Fibroblast of lung (primary cell): ENCODE data around the gene NOL4L. TPM values are rescaled to one million over a fixed set of nuclear protein-coding genes. Genes with fewer than 3 reads are reported as not detected.

ENCODE experiments used
- DNase-seq, 2 donors: peaks; one replicate each; pipeline versions ENCODE4 v3.0.0 to v3.0.0-alpha.2; 2010; ENCODE audit warnings: low read depth in 2 of 2
- H2AFZ ChIP-seq: 2 replicates; pipeline ENCODE4 v1.5.1; 2012; ENCODE audit warnings: low read length, control low read depth, inconsistent platforms
- H3K27ac ChIP-seq: 2 replicates; pipeline ENCODE4 v1.5.1; 2011; ENCODE audit warnings: low read length, control low read depth; ENCODE audit not compliant: insufficient read depth
- H3K27me3 ChIP-seq: 2 replicates; pipeline ENCODE4 v1.5.1; 2011; ENCODE audit warnings: mild to moderate bottlenecking, low read length; ENCODE audit not compliant: control insufficient read depth, insufficient read depth
- H3K36me3 ChIP-seq: 2 replicates; pipeline ENCODE4 v1.5.1; 2011; ENCODE audit warnings: low read length; ENCODE audit not compliant: control insufficient read depth, insufficient read depth
- H3K4me1 ChIP-seq: 2 replicates; pipeline ENCODE4 v1.5.1; 2011; ENCODE audit warnings: low read length; ENCODE audit not compliant: control insufficient read depth, insufficient read depth; ENCODE audit errors: extremely low read depth
- H3K4me2 ChIP-seq: 2 replicates; pipeline ENCODE4 v1.5.1; 2011; ENCODE audit warnings: low read length, control low read depth; ENCODE audit not compliant: insufficient read depth; ENCODE audit errors: extremely low read depth
- H3K4me3 ChIP-seq, 4 experiments: fragments of 200-600 bp in 1 of 4; sonication (generic) in 1 of 4; replicated peaks in 1 of 4; 2 replicates each; pipeline ENCODE4 v1.5.1; 2011 to 2016; ENCODE audit warnings: low read length in 4 of 4, low read depth in 3 of 4, mild to moderate bottlenecking in 3 of 4, control low read depth in 2 of 4, inconsistent platforms in 1 of 4, mixed read lengths in 1 of 4; ENCODE audit not compliant: insufficient read depth in 1 of 4; ENCODE audit errors: control extremely low read depth in 1 of 4
- H3K79me2 ChIP-seq: 2 replicates; pipeline ENCODE4 v1.5.1; 2012; ENCODE audit warnings: mild to moderate bottlenecking, low read length, inconsistent platforms; ENCODE audit not compliant: control insufficient read depth, insufficient read depth
- H3K9ac ChIP-seq: 2 replicates; pipeline ENCODE4 v1.5.1; 2011; ENCODE audit warnings: mild to moderate bottlenecking, low read length, control low read depth; ENCODE audit not compliant: insufficient read depth
- H3K9me3 ChIP-seq: 2 replicates; pipeline ENCODE4 v1.5.1; 2012; ENCODE audit warnings: low read depth, low read length; ENCODE audit not compliant: control insufficient read depth, insufficient read depth
- H4K20me1 ChIP-seq: 2 replicates; pipeline ENCODE4 v1.5.1; 2011; ENCODE audit warnings: low read length; ENCODE audit not compliant: control insufficient read depth, insufficient read depth; ENCODE audit errors: extremely low read depth
- CTCF ChIP-seq, 2 donors: IDR thresholded peaks in 1 of 2; conservative IDR thresholded peaks in 1 of 2; 1 replicate in 1 of 2; 2 replicates in 1 of 2; pipeline ENCODE4 v1.5.1; 2011 to 2012; ENCODE audit warnings: low read length in 2 of 2, control low read depth in 1 of 2, inconsistent platforms in 1 of 2, low read depth in 1 of 2, mild to moderate bottlenecking in 1 of 2
- EZH2 ChIP-seq: IDR thresholded peaks from 2 replicates; pipeline ENCODE4 v1.5.1; 2012; ENCODE audit warnings: low read length, control low read depth, mild to moderate bottlenecking; ENCODE audit errors: missing control alignments
- polyA plus RNA-seq, 2 donors: library from polyadenylated mRNA; depleted of rRNA in 1 of 2; stranded (reverse) in 1 of 2; unstranded in 1 of 2; fragments of >200 nt; gene quantifications; 2 replicates each; pipeline ENCODE4 v1.2.1, GENCODE V29; 2011 to 2012; ENCODE audit warnings: missing spikeins in 1 of 2
- total RNA-seq: library from RNA; depleted of rRNA; stranded (reverse); fragments of >200 nt; gene quantifications from 2 replicates; pipeline ENCODE4 v1.2.1, GENCODE V29; 2014

The NOL4L gene
- total and polyA plus RNA-seq, 2 donors (not counting 1 experiment from before 2014, with no cell fraction given) = 3.2 to 4.0 TPM

- no peak overlapping the region for H3K4me2 ChIP-seq
- no peaks in the 10 kb centered on the region for H3K9me3 ChIP-seq
- no peaks in the 10 kb centered on the region for H4K20me1 ChIP-seq
- TF ChIP-seq EZH2 (no peak), CTCF (conservative IDR thresholded peaks at IDR 0.05 in 1 of 2, IDR thresholded peaks at IDR 0.05 in 1 of 2; ENCODE audit: low read depth in 1 of 2, low read length in 2 of 2) (no peak)
- no peaks in the 10 kb centered on the region for H3K36me3 ChIP-seq
- no peak overlapping the region for H3K27ac ChIP-seq
- no peaks in the 10 kb centered on the region for H3K27me3 ChIP-seq
- no peak for DNase-seq
- H3K79me2 ChIP-seq = no peaks in the 10 kb centered on the region
- H3K4me3 ChIP-seq = no peak overlapping the region
- no peak overlapping the region for H3K9ac ChIP-seq
- H2AFZ ChIP-seq = no peak overlapping the region
- peaks cover 7% of the 10 kb centered on the region for H3K4me1 ChIP-seq
Observed at GRCh38 chr20:32576560-32576959, 8.6 kb downstream of the NOL4L start.

- Histone ChIP-seq H3K36me3 (no peaks in the 10 kb centered on the region), H4K20me1 (no peaks in the 10 kb centered on the region), H3K79me2 (no peaks in the 10 kb centered on the region), H3K4me1 (peaks cover 7% of the 10 kb centered on the region), H3K27ac (no peak overlapping the region), H3K9ac (no peak overlapping the region), H3K9me3 (no peaks in the 10 kb centered on the region), H2AFZ (no peak overlapping the region), H3K4me2 (no peak overlapping the region), H3K27me3 (no peaks in the 10 kb centered on the region), H3K4me3 (no peak overlapping the region)
- no peak for TF ChIP-seq CTCF (conservative IDR thresholded peaks at IDR 0.05 in 1 of 2, IDR thresholded peaks at IDR 0.05 in 1 of 2; ENCODE audit: low read depth in 1 of 2, low read length in 2 of 2)
- no peak for TF ChIP-seq EZH2
- DNase-seq = no peak
Observed at GRCh38 chr20:32575805-32576204, 9.3 kb downstream of the NOL4L start.

DNA sequence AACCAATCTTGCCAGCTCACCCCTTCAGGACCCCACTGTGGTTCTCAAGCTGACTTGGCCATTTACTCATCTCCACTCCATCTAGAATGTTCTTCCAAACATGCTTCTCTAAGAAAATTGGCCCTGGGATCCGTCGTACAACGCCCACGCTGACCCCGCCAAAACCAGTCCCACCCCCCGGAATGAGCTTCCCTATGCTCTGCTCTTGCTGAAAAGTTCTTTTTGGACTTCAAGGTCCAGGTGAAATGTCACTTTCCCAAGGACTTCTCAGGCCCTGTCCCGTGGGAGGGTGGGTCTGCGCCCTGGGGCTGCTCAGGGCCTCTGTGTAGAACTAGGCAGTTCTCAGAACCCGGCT, 9.9 kb downstream of the NOL4L start:
- DNase-seq = no peak
- H3K79me2 ChIP-seq = no peaks in the 10 kb centered on the region
- no peak overlapping the region for H3K4me3 ChIP-seq
- H3K36me3 ChIP-seq = no peaks in the 10 kb centered on the region
- no peaks in the 10 kb centered on the region for H3K9me3 ChIP-seq
- no peak overlapping the region for H2AFZ ChIP-seq
- TF ChIP-seq CTCF (conservative IDR thresholded peaks at IDR 0.05 in 1 of 2, IDR thresholded peaks at IDR 0.05 in 1 of 2; ENCODE audit: low read depth in 1 of 2, low read length in 2 of 2) (no peak), EZH2 (no peak)
- H3K27ac ChIP-seq = no peak overlapping the region
- peaks cover 7% of the 10 kb centered on the region for H3K4me1 ChIP-seq
- H3K9ac ChIP-seq = no peak overlapping the region
- no peak overlapping the region for H3K4me2 ChIP-seq
- no peaks in the 10 kb centered on the region for H4K20me1 ChIP-seq
- H3K27me3 ChIP-seq = no peaks in the 10 kb centered on the region
